Fibroblast of mammary gland (primary cell): Measurements from ENCODE around the gene SEMA3B.

Experiments used
- DNase-seq: peaks from one replicate; pipeline ENCODE4 v3.0.0-alpha.2; 2010; ENCODE audit warnings: low read depth
- H3K4me3 ChIP-seq: 2 replicates; pipeline ENCODE4 v1.5.1; 2011; ENCODE audit warnings: low read depth, mild to moderate bottlenecking, low read length, moderate library complexity; ENCODE audit not compliant: control insufficient read depth
- CTCF ChIP-seq: conservative IDR thresholded peaks from 2 replicates; pipeline ENCODE4 v1.5.1; 2011; ENCODE audit warnings: low read depth, low read length, inconsistent platforms; ENCODE audit not compliant: control insufficient read depth, insufficient read depth

The SEMA3B gene

GRCh38 chr3:50297896-50298725, 29.2 kb downstream of the SEMA3B start:
- TF ChIP-seq CTCF, result peak; percentile 21
- no peak for DNase-seq

GRCh38 chr3:50298836-50299637, 30.1 kb downstream of the SEMA3B start, which contains the start of the genes HYAL3 and NAA80:
HYAL3 (minus strand) TSS chr3:50299405; CDS start chr3:50295602, 3,803 bp downstream.
NAA80 (minus strand) TSS chr3:50299405; CDS start chr3:50297463, 1,942 bp downstream.
- H3K4me3 ChIP-seq, result peak within 1 kb of the TSS; percentile 86
- peak; percentile 0 for TF ChIP-seq CTCF

More at GRCh38 chr3:50297896-50298725, 29.2 kb downstream of the SEMA3B start:
- H3K4me3 ChIP-seq, result peak overlapping the region; percentile 86

GRCh38 chr3:50299638-50299928, 30.6 kb downstream of the SEMA3B start:
- no peak for TF ChIP-seq CTCF
- DNase-seq, result no peak
- peak overlapping the region; percentile 51 for H3K4me3 ChIP-seq

More at GRCh38 chr3:50298836-50299637, 30.1 kb downstream of the SEMA3B start, which contains the start of the genes HYAL3 and NAA80:
- DNase-seq, result peak; percentile 99

- peak; percentile 80 for DNase-seq
- H3K4me3 ChIP-seq, result peak overlapping the region; percentile 51
- TF ChIP-seq CTCF, result no peak
Measured at GRCh38 chr3:50299929-50300680, 31.2 kb downstream of the SEMA3B start.

GRCh38 chr3:50300681-50301254, 31.8 kb downstream of the SEMA3B start:
- no peak overlapping the region for H3K4me3 ChIP-seq
- DNase-seq, result no peak
- no peak for TF ChIP-seq CTCF
